OCI-LY1 (cell line): Measurements from ENCODE around the gene USH2A.

ENCODE experiments used
- EZH2 ChIP-seq: fragments of 200-600 bp; sonication (generic), shearing (Covaris generic); IDR thresholded peaks from 2 replicates; pipeline ENCODE4 v1.8.0; 2017; ENCODE audit warnings: borderline replicate concordance, mixed run types, mild to moderate bottlenecking, antibody characterized with exemption, low read length, moderate library complexity, mixed read lengths
- TF ChIP-seq, protein P1 (sequence below): fragments of 200-600 bp; sonication (generic), shearing (Covaris generic); IDR thresholded peaks from 2 replicates; pipeline ENCODE4 v1.5.1; 2017; ENCODE audit warnings: mild to moderate bottlenecking, antibody characterized with exemption, low read length, moderate library complexity, mixed read lengths

GRCh38 chr1:216330262-216330661 lies 93.0 kb downstream of the USH2A start:
- TF ChIP-seq, protein P1, sequence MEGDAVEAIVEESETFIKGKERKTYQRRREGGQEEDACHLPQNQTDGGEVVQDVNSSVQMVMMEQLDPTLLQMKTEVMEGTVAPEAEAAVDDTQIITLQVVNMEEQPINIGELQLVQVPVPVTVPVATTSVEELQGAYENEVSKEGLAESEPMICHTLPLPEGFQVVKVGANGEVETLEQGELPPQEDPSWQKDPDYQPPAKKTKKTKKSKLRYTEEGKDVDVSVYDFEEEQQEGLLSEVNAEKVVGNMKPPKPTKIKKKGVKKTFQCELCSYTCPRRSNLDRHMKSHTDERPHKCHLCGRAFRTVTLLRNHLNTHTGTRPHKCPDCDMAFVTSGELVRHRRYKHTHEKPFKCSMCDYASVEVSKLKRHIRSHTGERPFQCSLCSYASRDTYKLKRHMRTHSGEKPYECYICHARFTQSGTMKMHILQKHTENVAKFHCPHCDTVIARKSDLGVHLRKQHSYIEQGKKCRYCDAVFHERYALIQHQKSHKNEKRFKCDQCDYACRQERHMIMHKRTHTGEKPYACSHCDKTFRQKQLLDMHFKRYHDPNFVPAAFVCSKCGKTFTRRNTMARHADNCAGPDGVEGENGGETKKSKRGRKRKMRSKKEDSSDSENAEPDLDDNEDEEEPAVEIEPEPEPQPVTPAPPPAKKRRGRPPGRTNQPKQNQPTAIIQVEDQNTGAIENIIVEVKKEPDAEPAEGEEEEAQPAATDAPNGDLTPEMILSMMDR = no peak
- no peak for TF ChIP-seq EZH2
